GM12891 (cell line): Measurements from ENCODE around the gene NUDT8.

ENCODE experiments used
- POLR2A ChIP-seq: IDR thresholded peaks from 2 replicates; pipeline ENCODE4 v1.6.1; 2011; ENCODE audit warnings: low read depth, low read length, control low read depth
- POLR2AphosphoS5 ChIP-seq: IDR thresholded peaks from 2 replicates; pipeline ENCODE4 v1.6.1; 2011; ENCODE audit warnings: low read depth, low read length, control low read depth
- TAF1 ChIP-seq: IDR thresholded peaks from 2 replicates; pipeline ENCODE4 v1.6.1; 2011; ENCODE audit warnings: low read depth, low read length, control low read depth

GRCh38 chr11:67664213-67664585 is 34.5 kb upstream of the NUDT8 start:
- TF ChIP-seq POLR2AphosphoS5: no peak
- no peak for TF ChIP-seq POLR2A
- TF ChIP-seq TAF1: no peak
